Liver (tissue), 3 donors: ENCODE results near the gene GRM1.

Experiments
- ATF3 ChIP-seq: IDR thresholded peaks from 2 replicates; pipeline ENCODE4 v1.6.1; 2016; ENCODE audit warnings: antibody characterized with exemption
- CTCF ChIP-seq: fragments of 150-350 bp; IDR thresholded peaks from 2 replicates; pipeline ENCODE4 v1.5.1; 2017; ENCODE audit warnings: improper control_type of control experiment, low read depth, low read length; ENCODE audit not compliant: missing input control
- EGR1 ChIP-seq, 2 donors: IDR thresholded peaks; 2 replicates each; pipeline ENCODE4 v1.6.1; 2016 to 2018; ENCODE audit warnings: antibody characterized with exemption in 2 of 2, low read depth in 2 of 2
- GABPA ChIP-seq, 2 donors: IDR thresholded peaks in 1 of 2; conservative IDR thresholded peaks in 1 of 2; 2 replicates each; pipeline ENCODE4 v1.6.1; 2016; ENCODE audit warnings: antibody characterized with exemption in 2 of 2, mild to moderate bottlenecking in 1 of 2, moderate library complexity in 1 of 2
- HNF4A ChIP-seq, 2 donors: conservative IDR thresholded peaks; 2 replicates each; pipeline ENCODE4 v1.6.1; 2016; ENCODE audit warnings: antibody characterized with exemption in 2 of 2, mild to moderate bottlenecking in 2 of 2
- JUND ChIP-seq, 2 donors: IDR thresholded peaks; 2 replicates each; pipeline ENCODE4 v1.6.1; 2016; ENCODE audit warnings: antibody characterized with exemption in 2 of 2
- MAX ChIP-seq: IDR thresholded peaks from 2 replicates; pipeline ENCODE4 v1.6.1; 2016; ENCODE audit warnings: antibody characterized with exemption
- NR2F2 ChIP-seq: IDR thresholded peaks from 2 replicates; pipeline ENCODE4 v1.6.1; 2016; ENCODE audit warnings: antibody characterized with exemption
- RAD21 ChIP-seq, 2 donors: IDR thresholded peaks; 2 replicates each; pipeline ENCODE4 v1.6.1; 2016; ENCODE audit warnings: antibody characterized with exemption in 2 of 2, mild to moderate bottlenecking in 2 of 2
- TAF1 ChIP-seq: conservative IDR thresholded peaks from 2 replicates; pipeline ENCODE4 v1.6.1; 2016; ENCODE audit warnings: antibody characterized with exemption, mild to moderate bottlenecking
- YY1 ChIP-seq: IDR thresholded peaks from 2 replicates; pipeline ENCODE4 v1.6.1; 2016; ENCODE audit warnings: antibody characterized with exemption, mild to moderate bottlenecking
- ZBTB33 ChIP-seq: IDR thresholded peaks from 2 replicates; pipeline ENCODE4 v1.6.1; 2016; ENCODE audit warnings: antibody characterized with exemption
- donor health status: healthy.
- donor health status: healthy.

- TF ChIP-seq CTCF (no peak), ATF3 (no peak), TAF1 (no peak), JUND (IDR thresholded peaks at IDR 0.05) (no peak), MAX (no peak), RAD21 (IDR thresholded peaks at IDR 0.05) (no peak), GABPA (IDR thresholded peaks at IDR 0.05 in 1 of 2, conservative IDR thresholded peaks at IDR 0.05 in 1 of 2) (no peak), EGR1 (IDR thresholded peaks at IDR 0.05; ENCODE audit: low read depth in 2 of 2) (no peak), NR2F2 (no peak), YY1 (no peak), HNF4A (conservative IDR thresholded peaks at IDR 0.05) (no peak), ZBTB33 (no peak)
Observed at GRCh38 chr6:146265056-146265455, 236.2 kb downstream of the GRM1 start.
